IPS DF 6.9 (cell line): Measurements from ENCODE around the gene CCNI2.

Source experiments
- DNase-seq: peaks from one replicate; pipeline ENCODE4 v3.0.0-alpha.2; 2013; ENCODE audit warnings: low read depth, low spot score
- H3K27ac ChIP-seq: one replicate; pipeline ENCODE4 v1.5.1; 2013; ENCODE audit warnings: low read length, control low read depth
- H3K27me3 ChIP-seq: 2 replicates; pipeline ENCODE4 v1.6.1; 2013; ENCODE audit warnings: mild to moderate bottlenecking, low read length; ENCODE audit not compliant: control insufficient read depth, insufficient read depth
- H3K36me3 ChIP-seq: 2 replicates; pipeline ENCODE4 v1.6.1; 2013; ENCODE audit warnings: low read length; ENCODE audit not compliant: control insufficient read depth, insufficient read depth
- H3K4me1 ChIP-seq: 2 replicates; pipeline ENCODE4 v1.6.1; 2013; ENCODE audit warnings: low read length; ENCODE audit not compliant: control insufficient read depth, insufficient read depth
- H3K4me3 ChIP-seq: 2 replicates; pipeline ENCODE4 v1.5.1; 2013; ENCODE audit warnings: mild to moderate bottlenecking, low read length
- H3K9me3 ChIP-seq: 2 replicates; pipeline ENCODE4 v1.6.1; 2013; ENCODE audit warnings: low read length, inconsistent platforms; ENCODE audit not compliant: control insufficient read depth, insufficient read depth
- WGBS: extraction: QIAGEN DNeasy Blood & Tissue Kit; methylation state at CpG from one replicate; pipeline ENCODE4 v1.1.7; 2013; ENCODE audit warnings: mixed read lengths, missing lambda C conversion rate; ENCODE audit not compliant: insufficient read length, insufficient coverage; 5-methylcytosine and 5-hydroxymethylcytosine counted together

CCNI2 gene

GRCh38 chr5:132773601-132774355 is 26.6 kb downstream of the CCNI2 start:
- Histone ChIP-seq H3K27ac (no peak overlapping the region), H3K4me1 (peaks cover 8% of the 10 kb centered on the region; the same call in 1 of the 2 replicates), H3K4me3 (no peak overlapping the region), H3K27me3 (peaks cover 11% of the 10 kb centered on the region), H3K36me3 (no peaks in the 10 kb centered on the region), H3K9me3 (no peaks in the 10 kb centered on the region)
- WGBS, result no CpG with 5 or more reads among the region's 12 CpGs
- no peak for DNase-seq

- no peak overlapping the region for H3K4me3 ChIP-seq
- peaks cover 8% of the 10 kb centered on the region; the same call in 1 of the 2 replicates for H3K4me1 ChIP-seq
- H3K27me3 ChIP-seq, result peaks cover 12% of the 10 kb centered on the region
- no peak for DNase-seq
- no CpG with 5 or more reads among the region's 3 CpGs for WGBS
- no peaks in the 10 kb centered on the region for H3K9me3 ChIP-seq
- H3K36me3 ChIP-seq, result no peaks in the 10 kb centered on the region
- no peak overlapping the region for H3K27ac ChIP-seq
These were observed 27.2 kb downstream of the CCNI2 start for GRCh38 chr5:132774406-132774805.

- H3K4me3 ChIP-seq, result no peak overlapping the region
- no peak for DNase-seq
- peaks cover 8% of the 10 kb centered on the region; the same call in 1 of the 2 replicates for H3K4me1 ChIP-seq
- H3K27ac ChIP-seq, result no peak overlapping the region
- no peaks in the 10 kb centered on the region for H3K9me3 ChIP-seq
- WGBS, result no CpG with 5 or more reads among the region's 5 CpGs
- H3K36me3 ChIP-seq, result no peaks in the 10 kb centered on the region
- peaks cover 14% of the 10 kb centered on the region for H3K27me3 ChIP-seq
These were observed 27.7 kb downstream of the CCNI2 start for GRCh38 chr5:132774896-132775295.

- Histone ChIP-seq H3K36me3 (no peaks in the 10 kb centered on the region), H3K9me3 (no peaks in the 10 kb centered on the region), H3K4me3 (no peak overlapping the region), H3K27me3 (peaks cover 14% of the 10 kb centered on the region), H3K27ac (no peak overlapping the region), H3K4me1 (peaks cover 8% of the 10 kb centered on the region; the same call in 1 of the 2 replicates)
- no CpG with 5 or more reads among the region's 7 CpGs for WGBS
- no peak for DNase-seq
These were observed 28.3 kb downstream of the CCNI2 start for GRCh38 chr5:132775476-132775961.

GRCh38 chr5:132776131-132776937 is 29.1 kb downstream of the CCNI2 start:
- H3K9me3 ChIP-seq, result no peaks in the 10 kb centered on the region
- no CpG with 5 or more reads among the region's 39 CpGs for WGBS
- H3K36me3 ChIP-seq, result no peaks in the 10 kb centered on the region
- H3K27me3 ChIP-seq, result peaks cover 14% of the 10 kb centered on the region
- H3K4me3 ChIP-seq, result peak overlapping the region; percentile 43; the same call in 1 of the 2 replicates
- peaks cover 7% of the 10 kb centered on the region; the same call in 1 of the 2 replicates for H3K4me1 ChIP-seq
- no peak overlapping the region for H3K27ac ChIP-seq
- no peak for DNase-seq

GRCh38 chr5:132776938-132777208 is 29.6 kb downstream of the CCNI2 start:
- DNase-seq, result no peak
- WGBS, result no CpG with 5 or more reads among the region's 40 CpGs
- H3K4me1 ChIP-seq, result peaks cover 6% of the 10 kb centered on the region; the same call in 1 of the 2 replicates
- H3K9me3 ChIP-seq, result no peaks in the 10 kb centered on the region
- no peak overlapping the region for H3K27ac ChIP-seq
- no peaks in the 10 kb centered on the region for H3K36me3 ChIP-seq
- H3K4me3 ChIP-seq, result peak overlapping the region; percentile 43
- H3K27me3 ChIP-seq, result peaks cover 14% of the 10 kb centered on the region

- no peak for DNase-seq
- Histone ChIP-seq H3K4me3 (peak within 1 kb of the TSS; percentile 43), H3K36me3 (no peaks in the 10 kb centered on the region), H3K27me3 (peaks cover 14% of the 10 kb centered on the region), H3K9me3 (no peaks in the 10 kb centered on the region), H3K4me1 (peaks cover 6% of the 10 kb centered on the region; the same call in 1 of the 2 replicates), H3K27ac (no peak within 1 kb of the TSS)
- WGBS, result no CpG with 5 or more reads among the region's 82 CpGs
These were observed 30.2 kb downstream of the CCNI2 start, which contains the start of gene SEPTIN8 for GRCh38 chr5:132777209-132778069. SEPTIN8 (minus strand) TSS chr5:132777239; CDS start chr5:132777137, 102 bp downstream.

GRCh38 chr5:132778129-132778528 is 30.9 kb downstream of the CCNI2 start:
- no peaks in the 10 kb centered on the region for H3K9me3 ChIP-seq
- H3K27me3 ChIP-seq, result peaks cover 14% of the 10 kb centered on the region
- no peak overlapping the region for H3K4me3 ChIP-seq
- DNase-seq, result no peak
- peaks cover 6% of the 10 kb centered on the region; the same call in 1 of the 2 replicates for H3K4me1 ChIP-seq
- H3K36me3 ChIP-seq, result no peaks in the 10 kb centered on the region
- no CpG with 5 or more reads among the region's 4 CpGs for WGBS
- H3K27ac ChIP-seq, result no peak overlapping the region

GRCh38 chr5:132778856-132779255 is 31.6 kb downstream of the CCNI2 start:
- Histone ChIP-seq H3K4me1 (peaks cover 6% of the 10 kb centered on the region; the same call in 1 of the 2 replicates), H3K36me3 (no peaks in the 10 kb centered on the region), H3K4me3 (no peak overlapping the region), H3K27me3 (peaks cover 14% of the 10 kb centered on the region), H3K27ac (no peak overlapping the region), H3K9me3 (no peaks in the 10 kb centered on the region)
- no CpG with 5 or more reads among the region's 5 CpGs for WGBS
- DNase-seq, result no peak

- Histone ChIP-seq H3K9me3 (no peaks in the 10 kb centered on the region), H3K27ac (no peak overlapping the region), H3K4me1 (peaks cover 6% of the 10 kb centered on the region; the same call in 1 of the 2 replicates), H3K27me3 (peaks cover 14% of the 10 kb centered on the region), H3K4me3 (no peak overlapping the region), H3K36me3 (no peaks in the 10 kb centered on the region)
- WGBS, result no CpG with 5 or more reads among the region's 3 CpGs
- no peak for DNase-seq
These were observed 32.7 kb downstream of the CCNI2 start for GRCh38 chr5:132779961-132780360.
